DOHH2 (cell line): Measurements from ENCODE around the gene SORBS1.

ENCODE experiments used
- H3F3A ChIP-seq: fragments of 200-600 bp; sonication (generic), shearing (Covaris generic); 2 replicates; pipeline ENCODE4 v1.6.0; 2016; ENCODE audit warnings: antibody characterized with exemption, mild to moderate bottlenecking; ENCODE audit not compliant: control insufficient read depth, insufficient read depth
- H3K27ac ChIP-seq: fragments of 200-600 bp; sonication (generic); 2 replicates; pipeline ENCODE4 v1.5.1; 2014; ENCODE audit warnings: low read depth, mild to moderate bottlenecking, low read length, moderate library complexity
- H3K27me3 ChIP-seq: fragments of 200-600 bp; sonication (generic); 2 replicates; pipeline ENCODE4 v1.6.1; 2014; ENCODE audit warnings: mild to moderate bottlenecking, low read length, mixed read lengths; ENCODE audit not compliant: control insufficient read depth
- H3K36me3 ChIP-seq: fragments of 200-600 bp; sonication (generic); 2 replicates; pipeline ENCODE4 v1.6.1; 2014; ENCODE audit warnings: mild to moderate bottlenecking, low read length, moderate library complexity, mixed read lengths; ENCODE audit not compliant: control insufficient read depth
- H3K4me1 ChIP-seq: fragments of 200-600 bp; sonication (generic); 2 replicates; pipeline ENCODE4 v1.6.1; 2014; ENCODE audit warnings: mild to moderate bottlenecking, low read length, mixed read lengths; ENCODE audit not compliant: control insufficient read depth
- H3K4me2 ChIP-seq: fragments of 200-600 bp; sonication (generic); 2 replicates; pipeline ENCODE4 v1.6.0; 2014; ENCODE audit warnings: mild to moderate bottlenecking, low read length, moderate library complexity
- H3K4me3 ChIP-seq: fragments of 200-600 bp; sonication (generic); 2 replicates; pipeline ENCODE4 v1.5.1; 2014; ENCODE audit warnings: mild to moderate bottlenecking, low read length, mixed read lengths
- H3K79me2 ChIP-seq: fragments of 200-600 bp; sonication (generic); 2 replicates; pipeline ENCODE4 v1.6.1; 2014; ENCODE audit warnings: mild to moderate bottlenecking, low read length, mixed read lengths; ENCODE audit not compliant: control insufficient read depth
- H3K9me2 ChIP-seq: fragments of 200-600 bp; sonication (generic); replicated peaks from 2 replicates; pipeline ENCODE4 v1.6.1; 2014; ENCODE audit warnings: mild to moderate bottlenecking, low read length, mixed read lengths; ENCODE audit not compliant: control insufficient read depth
- H3K9me3 ChIP-seq: fragments of 200-600 bp; sonication (generic); 2 replicates; pipeline ENCODE4 v1.6.1; 2014; ENCODE audit warnings: antibody characterized with exemption, low read length, mixed read lengths; ENCODE audit not compliant: control insufficient read depth, insufficient read depth
- H4K20me1 ChIP-seq: fragments of 200-600 bp; sonication (generic); 2 replicates; pipeline ENCODE4 v1.6.0; 2014; ENCODE audit warnings: low read depth, mild to moderate bottlenecking, antibody characterized with exemption, low read length, moderate library complexity; ENCODE audit not compliant: control insufficient read depth, insufficient read depth
- CTCF ChIP-seq: fragments of 200-600 bp; sonication (generic); IDR thresholded peaks from one replicate; pipeline ENCODE4 v1.5.1; 2014; ENCODE audit warnings: antibody characterized with exemption, mild to moderate bottlenecking, low read depth, low read length; ENCODE audit not compliant: poor library complexity, severe bottlenecking
- EZH2phosphoT487 ChIP-seq: fragments of 200-600 bp; sonication (generic); IDR thresholded peaks from 2 replicates; pipeline ENCODE4 v1.6.1; 2017; ENCODE audit warnings: borderline replicate concordance, mild to moderate bottlenecking, antibody characterized with exemption, low read length, moderate library complexity, mixed read lengths

SORBS1 gene

GRCh38 chr10:95404462-95404858 is 156.7 kb downstream of the SORBS1 start:
- Histone ChIP-seq H3K9me2 (no peaks in the 10 kb centered on the region), H3K4me3 (no peak overlapping the region), H4K20me1 (no peaks in the 10 kb centered on the region), H3K4me1 (peaks cover 10% of the 10 kb centered on the region), H3K27ac (no peak overlapping the region), H3F3A (no peaks in the 10 kb centered on the region), H3K79me2 (no peaks in the 10 kb centered on the region), H3K27me3 (peaks cover 4% of the 10 kb centered on the region; the same call in 1 of the 2 replicates), H3K4me2 (no peak overlapping the region), H3K36me3 (no peaks in the 10 kb centered on the region), H3K9me3 (no peaks in the 10 kb centered on the region)
- TF ChIP-seq CTCF = no peak
- TF ChIP-seq EZH2phosphoT487 = no peak

DNA sequence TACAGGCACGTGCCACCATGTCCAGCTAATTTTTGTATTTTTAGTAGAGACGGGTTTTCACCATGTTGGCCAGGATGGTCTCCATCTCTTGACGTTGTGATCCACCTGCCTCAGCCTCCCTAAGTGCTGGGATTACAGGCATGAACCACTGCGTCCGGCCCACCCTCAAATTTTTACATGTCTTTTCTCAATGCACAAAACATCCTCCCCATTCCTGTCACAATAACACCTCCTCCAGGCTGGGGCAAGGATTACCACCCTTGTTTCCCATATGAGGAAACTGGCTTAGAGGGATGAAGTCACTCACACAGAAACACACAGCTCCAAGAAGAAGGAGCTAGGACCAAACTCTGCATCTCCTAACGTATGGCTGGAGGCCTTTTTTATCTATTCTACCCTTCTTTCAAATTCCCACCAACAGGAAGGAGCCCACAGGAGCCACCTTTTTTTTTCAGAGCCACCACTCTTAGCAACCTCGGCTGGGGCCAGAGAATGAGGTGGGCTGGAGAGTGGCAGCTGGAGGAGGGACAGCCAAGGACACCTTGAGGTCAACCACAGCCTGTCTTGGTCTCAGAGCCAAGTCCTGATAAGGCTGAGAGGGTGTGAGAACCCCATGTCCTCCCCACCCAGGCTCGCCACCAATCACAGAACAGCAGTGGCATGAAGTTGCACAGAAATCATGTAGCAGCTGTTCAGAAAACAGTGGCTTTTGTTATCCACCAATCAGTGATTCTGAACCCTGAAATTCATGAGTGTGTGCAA is 157.3 kb downstream of the SORBS1 start:
- Histone ChIP-seq H3K79me2 (no peaks in the 10 kb centered on the region), H3F3A (no peaks in the 10 kb centered on the region), H3K9me2 (no peaks in the 10 kb centered on the region), H3K4me2 (no peak overlapping the region), H3K4me3 (no peak overlapping the region), H3K36me3 (no peaks in the 10 kb centered on the region), H3K9me3 (no peaks in the 10 kb centered on the region), H3K4me1 (peaks cover 4% of the 10 kb centered on the region), H3K27me3 (peaks cover 4% of the 10 kb centered on the region; the same call in 1 of the 2 replicates), H3K27ac (no peak overlapping the region), H4K20me1 (no peaks in the 10 kb centered on the region)
- TF ChIP-seq CTCF (no peak), EZH2phosphoT487 (no peak)

GRCh38 chr10:95401704-95402469 is 159.3 kb downstream of the SORBS1 start:
- Histone ChIP-seq H4K20me1 (no peaks in the 10 kb centered on the region), H3K79me2 (no peaks in the 10 kb centered on the region), H3K4me1 (no peaks in the 10 kb centered on the region), H3K36me3 (no peaks in the 10 kb centered on the region), H3F3A (no peaks in the 10 kb centered on the region), H3K4me2 (no peak overlapping the region), H3K9me2 (no peaks in the 10 kb centered on the region), H3K27me3 (peaks cover 3% of the 10 kb centered on the region; the same call in 1 of the 2 replicates), H3K27ac (no peak overlapping the region), H3K9me3 (no peaks in the 10 kb centered on the region), H3K4me3 (no peak overlapping the region)
- no peak for TF ChIP-seq EZH2phosphoT487
- TF ChIP-seq CTCF = no peak
